SK-N-SH (cell line): ENCODE data around the gene BTBD9. TPM values are rescaled to one million over a fixed set of nuclear protein-coding genes. Genes with fewer than 3 reads are reported as not detected.

Source experiments
- CHD2 ChIP-seq: fragments of 150-350 bp; IDR thresholded peaks from 2 replicates; pipeline ENCODE4 v1.6.1; 2018; ENCODE audit warnings: low read length; ENCODE audit not compliant: partially characterized antibody
- ELF1 ChIP-seq: IDR thresholded peaks from 2 replicates; pipeline ENCODE4 v1.4.0; 2012
- EZH2phosphoT487 ChIP-seq: fragments of 200-600 bp; sonication (generic); IDR thresholded peaks from 2 replicates; pipeline ENCODE4 v1.6.1; 2017; ENCODE audit warnings: low read depth, mixed run types, mild to moderate bottlenecking, antibody characterized with exemption, moderate library complexity, borderline replicate concordance
- FOSL2 ChIP-seq: IDR thresholded peaks from 2 replicates; pipeline ENCODE4 v1.4.0; 2012; ENCODE audit warnings: low read depth, mild to moderate bottlenecking, moderate library complexity, borderline replicate concordance
- FOXM1 ChIP-seq: IDR thresholded peaks from 2 replicates; pipeline ENCODE4 v1.4.0; 2012; ENCODE audit warnings: low read depth, mild to moderate bottlenecking
- GATA2 ChIP-seq: sonication (generic); formaldehyde crosslinking; IDR thresholded peaks from 2 replicates; pipeline ENCODE4 v1.5.0; 2020; ENCODE audit warnings: mild to moderate bottlenecking, missing genetic modification reagents
- JUND ChIP-seq: IDR thresholded peaks from 2 replicates; pipeline ENCODE4 v1.4.0; 2012
- MAX ChIP-seq: IDR thresholded peaks from 2 replicates; pipeline ENCODE4 v1.4.0; 2012; ENCODE audit warnings: low read depth
- MEF2A ChIP-seq: IDR thresholded peaks from 2 replicates; pipeline ENCODE4 v1.4.0; 2012; ENCODE audit warnings: low read depth, borderline replicate concordance
- MXI1 ChIP-seq: IDR thresholded peaks from 2 replicates; pipeline ENCODE4 v1.6.1; 2012; ENCODE audit warnings: mild to moderate bottlenecking, low read depth, low read length, improper control_type of control experiment
- NFIC ChIP-seq: IDR thresholded peaks from 2 replicates; pipeline ENCODE4 v1.4.0; 2012; ENCODE audit warnings: borderline replicate concordance
- NRF1 ChIP-seq: IDR thresholded peaks from 2 replicates; pipeline ENCODE4 v1.6.1; 2012; ENCODE audit warnings: low read depth, mild to moderate bottlenecking, low read length
- POLR2AphosphoS5 ChIP-seq: IDR thresholded peaks from 2 replicates; pipeline ENCODE4 v1.6.1; 2012; ENCODE audit warnings: low read depth, low read length
- RAD21 ChIP-seq: IDR thresholded peaks from 2 replicates; pipeline ENCODE4 v1.6.1; 2012; ENCODE audit warnings: mild to moderate bottlenecking, low read length
- RCOR1 ChIP-seq: fragments of 150-350 bp; IDR thresholded peaks from 2 replicates; pipeline ENCODE4 v1.6.1; 2017; ENCODE audit warnings: antibody characterized with exemption, low read length
- RXRA ChIP-seq: IDR thresholded peaks from 2 replicates; pipeline ENCODE4 v1.4.0; 2012; ENCODE audit warnings: low read depth, mild to moderate bottlenecking, borderline replicate concordance
- SMC3 ChIP-seq: IDR thresholded peaks from 2 replicates; pipeline ENCODE4 v1.6.1; 2012; ENCODE audit warnings: low read depth, low read length, improper control_type of control experiment
- TAF1 ChIP-seq: IDR thresholded peaks from 2 replicates; pipeline ENCODE4 v1.6.1; 2012; ENCODE audit warnings: low read depth, mild to moderate bottlenecking, low read length, moderate library complexity, borderline replicate concordance
- TCF12 ChIP-seq: IDR thresholded peaks from 2 replicates; pipeline ENCODE4 v1.4.0; 2012
- TEAD4 ChIP-seq: IDR thresholded peaks from 2 replicates; pipeline ENCODE4 v1.4.0; 2012; ENCODE audit warnings: mild to moderate bottlenecking, borderline replicate concordance; ENCODE audit not compliant: insufficient read depth
- USF1 ChIP-seq: IDR thresholded peaks from 2 replicates; pipeline ENCODE4 v1.4.0; 2012; ENCODE audit warnings: low read depth, borderline replicate concordance
- USF2 ChIP-seq: fragments of 150-350 bp; IDR thresholded peaks from 2 replicates; pipeline ENCODE4 v1.6.1; 2017; ENCODE audit warnings: antibody characterized with exemption, low read length, low read depth, borderline replicate concordance
- YY1 ChIP-seq: IDR thresholded peaks from 2 replicates; pipeline ENCODE4 v1.4.0; 2012; ENCODE audit warnings: low read depth, mild to moderate bottlenecking
- polyA plus RNA-seq, 3 experiments: library from polyadenylated mRNA; depleted of rRNA; stranded (reverse); fragments of >200 nt; gene quantifications; 2 replicates each; pipeline ENCODE4 v1.2.3, GENCODE V29; 2012
- TF ChIP-seq, protein P1 (sequence below): IDR thresholded peaks from 2 replicates; pipeline ENCODE4 v1.6.1; 2012; ENCODE audit warnings: mild to moderate bottlenecking, low read depth, low read length, moderate library complexity
- TF ChIP-seq, protein P2 (sequence below): fragments of 150-350 bp; IDR thresholded peaks from 2 replicates; pipeline ENCODE4 v1.6.1; 2016; ENCODE audit warnings: mild to moderate bottlenecking, low read depth, low read length

Gene BTBD9
- polyA plus RNA-seq, 1 of the 3 experiments (the other 2 are of a cell fraction), result 2.2 TPM

DNA sequence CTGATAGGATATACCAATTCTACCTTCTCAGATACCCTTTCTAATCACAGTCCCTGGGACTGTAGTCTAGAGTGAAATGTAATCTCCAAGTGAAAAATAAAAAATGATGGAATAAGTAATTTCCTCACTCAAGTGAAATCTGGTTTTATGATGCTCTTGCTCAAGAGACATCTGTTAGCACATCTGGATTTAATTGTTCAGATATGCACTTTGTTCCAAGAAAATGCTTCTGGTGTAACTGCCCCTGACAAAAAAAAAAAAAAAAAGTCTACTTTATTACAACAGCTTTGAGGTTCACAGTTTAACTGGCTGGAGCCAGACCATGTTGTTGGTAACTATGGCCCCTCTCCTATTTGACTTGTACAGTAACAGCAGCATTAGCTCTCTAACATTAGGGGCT, 251.8 kb downstream of the BTBD9 start (continued):
- TF ChIP-seq, protein P1, sequence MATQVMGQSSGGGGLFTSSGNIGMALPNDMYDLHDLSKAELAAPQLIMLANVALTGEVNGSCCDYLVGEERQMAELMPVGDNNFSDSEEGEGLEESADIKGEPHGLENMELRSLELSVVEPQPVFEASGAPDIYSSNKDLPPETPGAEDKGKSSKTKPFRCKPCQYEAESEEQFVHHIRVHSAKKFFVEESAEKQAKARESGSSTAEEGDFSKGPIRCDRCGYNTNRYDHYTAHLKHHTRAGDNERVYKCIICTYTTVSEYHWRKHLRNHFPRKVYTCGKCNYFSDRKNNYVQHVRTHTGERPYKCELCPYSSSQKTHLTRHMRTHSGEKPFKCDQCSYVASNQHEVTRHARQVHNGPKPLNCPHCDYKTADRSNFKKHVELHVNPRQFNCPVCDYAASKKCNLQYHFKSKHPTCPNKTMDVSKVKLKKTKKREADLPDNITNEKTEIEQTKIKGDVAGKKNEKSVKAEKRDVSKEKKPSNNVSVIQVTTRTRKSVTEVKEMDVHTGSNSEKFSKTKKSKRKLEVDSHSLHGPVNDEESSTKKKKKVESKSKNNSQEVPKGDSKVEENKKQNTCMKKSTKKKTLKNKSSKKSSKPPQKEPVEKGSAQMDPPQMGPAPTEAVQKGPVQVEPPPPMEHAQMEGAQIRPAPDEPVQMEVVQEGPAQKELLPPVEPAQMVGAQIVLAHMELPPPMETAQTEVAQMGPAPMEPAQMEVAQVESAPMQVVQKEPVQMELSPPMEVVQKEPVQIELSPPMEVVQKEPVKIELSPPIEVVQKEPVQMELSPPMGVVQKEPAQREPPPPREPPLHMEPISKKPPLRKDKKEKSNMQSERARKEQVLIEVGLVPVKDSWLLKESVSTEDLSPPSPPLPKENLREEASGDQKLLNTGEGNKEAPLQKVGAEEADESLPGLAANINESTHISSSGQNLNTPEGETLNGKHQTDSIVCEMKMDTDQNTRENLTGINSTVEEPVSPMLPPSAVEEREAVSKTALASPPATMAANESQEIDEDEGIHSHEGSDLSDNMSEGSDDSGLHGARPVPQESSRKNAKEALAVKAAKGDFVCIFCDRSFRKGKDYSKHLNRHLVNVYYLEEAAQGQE, result no peak
- no peak for TF ChIP-seq USF1
- no peak for TF ChIP-seq TEAD4
- TF ChIP-seq RCOR1, result peak; percentile 70
- TF ChIP-seq RAD21, result no peak; the same call in 1 of the 2 replicates
- TF ChIP-seq CHD2, result peak; percentile 26
- TF ChIP-seq MAX, result no peak
- no peak for TF ChIP-seq ELF1
- no peak for TF ChIP-seq GATA2 (CRISPR knock-in tag)
- TF ChIP-seq NRF1, result no peak
- no peak for TF ChIP-seq JUND
- TF ChIP-seq, protein P2, sequence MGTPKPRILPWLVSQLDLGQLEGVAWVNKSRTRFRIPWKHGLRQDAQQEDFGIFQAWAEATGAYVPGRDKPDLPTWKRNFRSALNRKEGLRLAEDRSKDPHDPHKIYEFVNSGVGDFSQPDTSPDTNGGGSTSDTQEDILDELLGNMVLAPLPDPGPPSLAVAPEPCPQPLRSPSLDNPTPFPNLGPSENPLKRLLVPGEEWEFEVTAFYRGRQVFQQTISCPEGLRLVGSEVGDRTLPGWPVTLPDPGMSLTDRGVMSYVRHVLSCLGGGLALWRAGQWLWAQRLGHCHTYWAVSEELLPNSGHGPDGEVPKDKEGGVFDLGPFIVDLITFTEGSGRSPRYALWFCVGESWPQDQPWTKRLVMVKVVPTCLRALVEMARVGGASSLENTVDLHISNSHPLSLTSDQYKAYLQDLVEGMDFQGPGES, result no peak
- no peak for TF ChIP-seq FOSL2
- no peak for TF ChIP-seq YY1
- no peak for TF ChIP-seq MXI1
- TF ChIP-seq SMC3, result no peak
- 0 out of 2 replicates have a peak, but pooled peaks have one; percentile 16 for TF ChIP-seq TAF1
- no peak for TF ChIP-seq RXRA
- no peak for TF ChIP-seq EZH2phosphoT487
- TF ChIP-seq TCF12, result peak; percentile 93
- no peak for TF ChIP-seq USF2
- no peak for TF ChIP-seq FOXM1
- no peak; the same call in 1 of the 2 replicates for TF ChIP-seq NFIC
- TF ChIP-seq MEF2A, result no peak
- peak; percentile 63 for TF ChIP-seq POLR2AphosphoS5
